Subcutaneous adipose tissue (tissue), 4 donors: ENCODE measurements around the gene SP8. TPM values are rescaled to one million over a fixed set of nuclear protein-coding genes. Genes with fewer than 3 reads are reported as not detected.

Experiments
- CTCF ChIP-seq: fragments of 450-650 bp; IDR thresholded peaks from one replicate; pipeline ENCODE4 v1.5.1; 2016; ENCODE audit warnings: low read depth, mild to moderate bottlenecking, control low read depth, antibody characterized with exemption, moderate library complexity
- total RNA-seq, 4 donors: library from RNA; depleted of rRNA; stranded (reverse); fragments of >200 nt; gene quantifications; one replicate each; pipeline ENCODE4 v1.1.0, GENCODE V29; 2016

Gene SP8
- total RNA-seq, 4 donors from 2014 or later: not detected

- TF ChIP-seq CTCF: no peak
These were observed 41.0 kb downstream of the SP8 start for GRCh38 chr7:20745702-20746101.

- no peak for TF ChIP-seq CTCF
These were observed 41.7 kb downstream of the SP8 start for GRCh38 chr7:20744954-20745446.

GRCh38 chr7:20742913-20743312, 43.8 kb downstream of the SP8 start:
- TF ChIP-seq CTCF: no peak

GRCh38 chr7:20741801-20742200, 44.9 kb downstream of the SP8 start:
- TF ChIP-seq CTCF: no peak

- no peak for TF ChIP-seq CTCF
These were observed 47.9 kb downstream of the SP8 start for GRCh38 chr7:20738518-20739481.

- no peak for TF ChIP-seq CTCF
These were observed 48.7 kb downstream of the SP8 start for GRCh38 chr7:20737840-20738448.
